ENCODE data around the gene INPP5E. TPM values are rescaled to one million over a fixed set of nuclear protein-coding genes. Genes with fewer than 3 reads are reported as not detected.

The INPP5E gene
- total and polyA plus RNA-seq, 2 experiments from 2014 or later: 5.8 to 13.4 TPM

GRCh38 chr9:136447173-136447778 lies 7.6 kb upstream of the INPP5E start:
- Histone ChIP-seq H3K4me2 (no peak overlapping the region), H3K9me2 (ENCODE audit: insufficient read depth) (no peaks in the 10 kb centered on the region), H2AFZ (no peak overlapping the region), H3K27me3 (ENCODE audit: insufficient read depth) (no peaks in the 10 kb centered on the region), H3F3A (replicated peaks; ENCODE audit: low read depth) (0 out of 2 replicates have a peak, but pooled peaks cover 12% of the 10 kb centered on the region), H3K27ac (ENCODE audit: low read depth) (no peak overlapping the region), H3K4me3 (no peak overlapping the region), H3K36me3 (ENCODE audit: insufficient read depth) (peaks cover 43% of the 10 kb centered on the region), H3K4me1 (ENCODE audit: insufficient read depth) (no peaks in the 10 kb centered on the region), H4K20me1 (replicated peaks; ENCODE audit: insufficient read depth) (peaks cover 10% of the 10 kb centered on the region), H3K79me2 (replicated peaks; ENCODE audit: insufficient read depth) (no peaks in the 10 kb centered on the region)
- no peak overlapping the region for H3K4me3 Mint-ChIP-seq
- no peak overlapping the region for H3K27ac Mint-ChIP-seq
- no peaks in the 10 kb centered on the region; the same call in 2 of the 3 replicates for H3K9me3 Mint-ChIP-seq
- ATAC-seq (no peak), DNase-seq (ENCODE audit: low spot score) (no peak)
- peaks cover 89% of the 10 kb centered on the region for H3K36me3 Mint-ChIP-seq (ENCODE audit: low read depth)
- H3K4me1 Mint-ChIP-seq: no peaks in the 10 kb centered on the region; the same call in 2 of the 3 replicates
- TF ChIP-seq CREB1 (CRISPR knock-in tag; IDR thresholded peaks at IDR 0.05; ENCODE audit: low read depth) (no peak), EZH2phosphoT487 (IDR thresholded peaks at IDR 0.05; ENCODE audit: unreplicated experiment) (no peak), ZNF114 (CRISPR knock-in tag; IDR thresholded peaks at IDR 0.05) (no peak), REST (IDR thresholded peaks at IDR 0.05; ENCODE audit: unreplicated experiment) (no peak), POLR2AphosphoS5 (IDR thresholded peaks at IDR 0.05; ENCODE audit: low read depth) (no peak), CTCF (conservative IDR thresholded peaks at IDR 0.05; ENCODE audit: low read depth in 2 of 2) (no peak), STAT1 (IDR thresholded peaks at IDR 0.05; ENCODE audit: unreplicated experiment) (no peak), JUNB (IDR thresholded peaks at IDR 0.05; ENCODE audit: unreplicated experiment) (no peak), ZNF331 (CRISPR knock-in tag; IDR thresholded peaks at IDR 0.05; ENCODE audit: low read depth) (no peak), EZH2 (IDR thresholded peaks at IDR 0.05; ENCODE audit: low read depth, unreplicated experiment) (no peak), NANOG (IDR thresholded peaks at IDR 0.05; ENCODE audit: borderline replicate concordance) (no peak)
- TF ChIP-seq, protein P1, sequence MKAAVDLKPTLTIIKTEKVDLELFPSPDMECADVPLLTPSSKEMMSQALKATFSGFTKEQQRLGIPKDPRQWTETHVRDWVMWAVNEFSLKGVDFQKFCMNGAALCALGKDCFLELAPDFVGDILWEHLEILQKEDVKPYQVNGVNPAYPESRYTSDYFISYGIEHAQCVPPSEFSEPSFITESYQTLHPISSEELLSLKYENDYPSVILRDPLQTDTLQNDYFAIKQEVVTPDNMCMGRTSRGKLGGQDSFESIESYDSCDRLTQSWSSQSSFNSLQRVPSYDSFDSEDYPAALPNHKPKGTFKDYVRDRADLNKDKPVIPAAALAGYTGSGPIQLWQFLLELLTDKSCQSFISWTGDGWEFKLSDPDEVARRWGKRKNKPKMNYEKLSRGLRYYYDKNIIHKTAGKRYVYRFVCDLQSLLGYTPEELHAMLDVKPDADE (IDR thresholded peaks at IDR 0.05): no peak
- TF ChIP-seq, protein P2, sequence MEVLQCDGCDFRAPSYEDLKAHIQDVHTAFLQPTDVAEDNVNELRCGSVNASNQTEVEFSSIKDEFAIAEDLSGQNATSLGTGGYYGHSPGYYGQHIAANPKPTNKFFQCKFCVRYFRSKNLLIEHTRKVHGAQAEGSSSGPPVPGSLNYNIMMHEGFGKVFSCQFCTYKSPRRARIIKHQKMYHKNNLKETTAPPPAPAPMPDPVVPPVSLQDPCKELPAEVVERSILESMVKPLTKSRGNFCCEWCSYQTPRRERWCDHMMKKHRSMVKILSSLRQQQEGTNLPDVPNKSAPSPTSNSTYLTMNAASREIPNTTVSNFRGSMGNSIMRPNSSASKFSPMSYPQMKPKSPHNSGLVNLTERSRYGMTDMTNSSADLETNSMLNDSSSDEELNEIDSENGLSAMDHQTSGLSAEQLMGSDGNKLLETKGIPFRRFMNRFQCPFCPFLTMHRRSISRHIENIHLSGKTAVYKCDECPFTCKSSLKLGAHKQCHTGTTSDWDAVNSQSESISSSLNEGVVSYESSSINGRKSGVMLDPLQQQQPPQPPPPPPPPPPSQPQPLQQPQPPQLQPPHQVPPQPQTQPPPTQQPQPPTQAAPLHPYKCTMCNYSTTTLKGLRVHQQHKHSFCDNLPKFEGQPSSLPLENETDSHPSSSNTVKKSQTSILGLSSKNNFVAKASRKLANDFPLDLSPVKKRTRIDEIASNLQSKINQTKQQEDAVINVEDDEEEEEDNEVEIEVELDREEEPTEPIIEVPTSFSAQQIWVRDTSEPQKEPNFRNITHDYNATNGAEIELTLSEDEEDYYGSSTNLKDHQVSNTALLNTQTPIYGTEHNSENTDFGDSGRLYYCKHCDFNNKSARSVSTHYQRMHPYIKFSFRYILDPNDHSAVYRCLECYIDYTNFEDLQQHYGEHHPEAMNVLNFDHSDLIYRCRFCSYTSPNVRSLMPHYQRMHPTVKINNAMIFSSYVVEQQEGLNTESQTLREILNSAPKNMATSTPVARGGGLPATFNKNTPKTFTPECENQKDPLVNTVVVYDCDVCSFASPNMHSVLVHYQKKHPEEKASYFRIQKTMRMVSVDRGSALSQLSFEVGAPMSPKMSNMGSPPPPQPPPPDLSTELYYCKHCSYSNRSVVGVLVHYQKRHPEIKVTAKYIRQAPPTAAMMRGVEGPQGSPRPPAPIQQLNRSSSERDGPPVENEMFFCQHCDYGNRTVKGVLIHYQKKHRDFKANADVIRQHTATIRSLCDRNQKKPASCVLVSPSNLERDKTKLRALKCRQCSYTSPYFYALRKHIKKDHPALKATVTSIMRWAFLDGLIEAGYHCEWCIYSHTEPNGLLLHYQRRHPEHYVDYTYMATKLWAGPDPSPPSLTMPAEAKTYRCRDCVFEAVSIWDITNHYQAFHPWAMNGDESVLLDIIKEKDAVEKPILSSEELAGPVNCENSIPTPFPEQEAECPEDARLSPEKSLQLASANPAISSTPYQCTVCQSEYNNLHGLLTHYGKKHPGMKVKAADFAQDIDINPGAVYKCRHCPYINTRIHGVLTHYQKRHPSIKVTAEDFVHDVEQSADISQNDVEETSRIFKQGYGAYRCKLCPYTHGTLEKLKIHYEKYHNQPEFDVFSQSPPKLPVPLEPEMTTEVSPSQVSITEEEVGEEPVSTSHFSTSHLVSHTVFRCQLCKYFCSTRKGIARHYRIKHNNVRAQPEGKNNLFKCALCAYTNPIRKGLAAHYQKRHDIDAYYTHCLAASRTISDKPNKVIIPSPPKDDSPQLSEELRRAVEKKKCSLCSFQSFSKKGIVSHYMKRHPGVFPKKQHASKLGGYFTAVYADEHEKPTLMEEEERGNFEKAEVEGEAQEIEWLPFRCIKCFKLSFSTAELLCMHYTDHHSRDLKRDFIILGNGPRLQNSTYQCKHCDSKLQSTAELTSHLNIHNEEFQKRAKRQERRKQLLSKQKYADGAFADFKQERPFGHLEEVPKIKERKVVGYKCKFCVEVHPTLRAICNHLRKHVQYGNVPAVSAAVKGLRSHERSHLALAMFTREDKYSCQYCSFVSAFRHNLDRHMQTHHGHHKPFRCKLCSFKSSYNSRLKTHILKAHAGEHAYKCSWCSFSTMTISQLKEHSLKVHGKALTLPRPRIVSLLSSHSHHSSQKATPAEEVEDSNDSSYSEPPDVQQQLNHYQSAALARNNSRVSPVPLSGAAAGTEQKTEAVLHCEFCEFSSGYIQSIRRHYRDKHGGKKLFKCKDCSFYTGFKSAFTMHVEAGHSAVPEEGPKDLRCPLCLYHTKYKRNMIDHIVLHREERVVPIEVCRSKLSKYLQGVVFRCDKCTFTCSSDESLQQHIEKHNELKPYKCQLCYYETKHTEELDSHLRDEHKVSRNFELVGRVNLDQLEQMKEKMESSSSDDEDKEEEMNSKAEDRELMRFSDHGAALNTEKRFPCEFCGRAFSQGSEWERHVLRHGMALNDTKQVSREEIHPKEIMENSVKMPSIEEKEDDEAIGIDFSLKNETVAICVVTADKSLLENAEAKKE (CRISPR knock-in tag; IDR thresholded peaks at IDR 0.05): no peak
- H3K27me3 Mint-ChIP-seq (ENCODE audit: insufficient read depth, low read depth, poor library complexity): peaks cover 7% of the 10 kb centered on the region
